SW480 (cell line): ENCODE data around the gene SPTB.
A peak's percentile ranks its signal among the peaks of the same experiment; 100 is the strongest.

Experiments
- DNase-seq: peaks from one replicate; pipeline ENCODE4 v3.0.0-alpha.2; 2016; ENCODE audit warnings: low spot score

Gene SPTB

GRCh38 chr14:64708148-64709004, 171.3 kb downstream of the SPTB start:
- peak; percentile 83 for DNase-seq

DNA sequence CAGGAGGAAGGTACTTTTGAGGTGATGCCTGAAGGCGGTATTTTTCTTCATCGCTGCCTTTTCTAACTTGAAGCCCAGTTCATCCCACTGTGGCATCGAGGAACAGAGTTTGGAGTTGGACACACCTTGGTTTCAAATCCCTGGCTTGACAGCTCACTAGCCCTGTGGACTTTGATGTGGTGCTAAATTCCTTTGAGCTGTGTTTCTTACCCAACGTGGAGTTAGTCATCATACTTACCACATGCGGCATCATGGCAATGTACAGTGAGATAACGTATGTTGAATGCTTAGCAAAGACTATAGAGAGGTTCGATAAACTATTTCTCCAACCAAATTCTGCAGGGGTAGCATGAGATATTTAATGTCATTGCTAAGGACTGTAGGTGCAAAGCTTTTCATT, 172.0 kb downstream of the SPTB start:
- DNase-seq: peak; percentile 97

- no peak for DNase-seq
Observed at GRCh38 chr14:64706593-64707193, 173.0 kb downstream of the SPTB start.

DNA sequence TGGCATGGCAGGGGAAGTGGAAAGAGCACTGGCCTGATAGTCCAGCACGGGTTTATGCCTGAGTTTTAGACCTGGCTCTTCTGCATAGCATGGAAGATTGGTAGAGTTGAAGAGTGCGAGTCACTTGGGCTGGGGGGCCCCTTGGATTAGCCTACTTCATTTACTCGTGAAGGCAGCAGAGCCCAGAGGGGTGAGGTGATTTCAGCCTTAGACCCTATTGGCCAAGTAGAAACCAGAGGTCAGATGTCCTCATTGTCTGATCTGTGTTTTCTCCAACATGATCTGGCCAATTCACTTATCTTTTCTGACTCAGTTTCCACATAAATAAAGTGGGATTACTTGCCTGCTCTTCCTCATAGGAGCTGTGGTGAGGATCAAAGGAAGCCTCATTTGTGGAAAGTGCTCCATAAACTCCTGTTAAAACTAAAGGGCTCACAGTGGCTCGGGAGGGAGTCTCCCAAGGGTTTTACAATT, 173.6 kb downstream of the SPTB start:
- DNase-seq: no peak

DNA sequence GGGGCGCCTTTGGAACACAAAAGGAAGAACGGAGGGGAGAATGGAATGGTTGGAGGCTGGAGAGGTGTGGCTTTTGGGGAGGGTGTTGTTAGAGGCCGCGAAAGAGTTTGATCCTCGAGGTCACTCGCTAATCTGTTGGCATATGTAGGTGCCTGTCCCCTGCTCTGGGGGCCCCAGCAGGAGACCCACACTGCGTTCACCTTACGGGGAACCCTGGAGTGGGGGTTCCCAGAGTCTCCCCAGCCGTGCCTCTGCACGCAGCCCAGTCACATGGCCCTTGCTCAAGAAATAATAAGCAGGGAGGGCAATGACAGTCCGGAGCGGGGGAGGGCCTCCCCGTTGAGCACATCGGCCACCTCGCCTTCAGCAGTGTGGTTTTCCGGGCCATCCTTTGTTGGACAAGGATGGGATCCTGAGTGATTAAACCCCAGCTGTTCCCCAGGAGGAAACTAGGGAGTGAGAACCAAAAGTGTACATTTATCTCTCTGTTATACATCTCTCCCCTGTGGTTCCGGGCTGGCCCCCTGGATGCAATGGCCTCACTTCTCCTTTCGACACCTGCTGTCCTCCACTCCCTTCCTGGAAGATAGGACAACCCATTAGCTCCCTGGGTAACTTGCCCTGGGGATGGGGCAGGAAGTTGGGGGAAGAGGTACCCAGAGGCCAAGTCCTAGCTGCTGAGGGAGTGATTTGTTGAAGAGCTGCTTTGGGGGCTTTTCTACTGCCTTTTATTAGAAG, 174.2 kb downstream of the SPTB start:
- DNase-seq: no peak

DNA sequence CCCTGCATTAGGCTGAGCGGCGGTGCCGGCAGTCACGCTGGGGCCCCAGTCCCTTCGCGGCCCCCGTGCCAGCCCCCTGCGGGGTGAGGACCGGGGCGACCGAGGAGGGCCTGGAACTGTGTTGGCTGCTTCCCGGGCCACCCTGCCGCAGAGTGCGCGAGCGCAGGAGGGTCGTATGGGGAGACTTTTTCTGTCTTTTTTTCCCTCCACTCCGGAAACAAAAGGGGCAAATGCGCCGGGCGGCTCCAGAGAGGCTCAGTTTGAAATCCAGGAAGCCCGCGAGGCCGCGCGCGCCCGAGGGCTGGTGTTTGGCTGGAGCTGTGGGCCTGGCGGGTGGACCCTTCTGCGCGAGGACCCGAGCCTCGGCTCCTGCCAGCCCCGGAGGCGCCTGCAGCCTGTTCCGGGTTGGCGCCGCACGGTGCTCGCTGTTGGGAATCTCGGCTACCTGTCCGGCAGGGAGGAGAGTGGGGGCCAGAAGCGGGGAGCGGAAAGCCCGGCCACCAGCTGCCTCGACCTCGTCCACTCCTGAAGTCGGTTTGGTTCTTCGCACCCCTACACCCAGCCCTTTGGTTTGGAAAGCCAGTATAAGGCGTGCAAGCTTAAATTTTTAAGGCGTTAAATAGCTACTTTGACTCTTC, 174.8 kb downstream of the SPTB start:
- peak; percentile 18 for DNase-seq

GRCh38 chr14:64704143-64704742, 175.5 kb downstream of the SPTB start, which contains the start of gene PLEKHG3:
TSS of gene PLEKHG3 (plus strand) at chr14:64704424. CDS start at chr14:64727632, 23,208 bp downstream.
- DNase-seq: peak; percentile 80

DNA sequence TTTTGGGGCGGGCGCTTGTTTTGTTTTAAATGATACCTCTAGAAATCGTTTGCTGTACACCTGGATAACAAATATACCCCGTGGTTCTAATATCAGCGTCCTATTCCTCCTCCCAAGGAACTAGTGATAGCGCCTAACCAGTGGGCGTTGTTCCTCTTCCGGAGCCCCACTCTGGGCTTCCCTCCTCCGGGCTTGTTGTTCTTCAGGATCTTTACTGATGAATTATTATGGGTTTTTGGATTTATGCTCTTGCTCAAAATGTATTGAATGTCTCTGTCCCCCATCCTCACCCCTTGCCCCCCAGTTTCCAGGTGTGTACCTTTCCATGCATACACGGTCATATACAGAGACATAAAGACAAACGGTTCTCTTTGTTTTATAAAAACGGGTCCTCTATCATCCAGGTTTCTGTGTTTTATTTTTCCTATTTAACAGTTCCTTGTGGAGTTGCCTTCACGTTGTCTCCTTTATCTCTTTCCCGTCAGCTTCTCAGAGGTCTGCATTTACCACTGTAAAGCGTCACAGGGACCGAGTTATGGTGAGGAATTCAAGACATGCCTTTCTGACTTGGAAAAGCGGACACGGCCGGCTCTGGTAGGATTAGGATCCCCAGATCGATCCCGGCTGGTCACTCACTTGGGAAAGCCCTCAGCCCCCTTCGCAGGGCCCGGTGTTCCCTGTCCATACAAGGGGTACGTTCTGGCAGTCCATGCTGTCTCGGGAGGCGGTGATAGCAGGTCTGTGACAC, 176.1 kb downstream of the SPTB start:
- DNase-seq: no peak

DNA sequence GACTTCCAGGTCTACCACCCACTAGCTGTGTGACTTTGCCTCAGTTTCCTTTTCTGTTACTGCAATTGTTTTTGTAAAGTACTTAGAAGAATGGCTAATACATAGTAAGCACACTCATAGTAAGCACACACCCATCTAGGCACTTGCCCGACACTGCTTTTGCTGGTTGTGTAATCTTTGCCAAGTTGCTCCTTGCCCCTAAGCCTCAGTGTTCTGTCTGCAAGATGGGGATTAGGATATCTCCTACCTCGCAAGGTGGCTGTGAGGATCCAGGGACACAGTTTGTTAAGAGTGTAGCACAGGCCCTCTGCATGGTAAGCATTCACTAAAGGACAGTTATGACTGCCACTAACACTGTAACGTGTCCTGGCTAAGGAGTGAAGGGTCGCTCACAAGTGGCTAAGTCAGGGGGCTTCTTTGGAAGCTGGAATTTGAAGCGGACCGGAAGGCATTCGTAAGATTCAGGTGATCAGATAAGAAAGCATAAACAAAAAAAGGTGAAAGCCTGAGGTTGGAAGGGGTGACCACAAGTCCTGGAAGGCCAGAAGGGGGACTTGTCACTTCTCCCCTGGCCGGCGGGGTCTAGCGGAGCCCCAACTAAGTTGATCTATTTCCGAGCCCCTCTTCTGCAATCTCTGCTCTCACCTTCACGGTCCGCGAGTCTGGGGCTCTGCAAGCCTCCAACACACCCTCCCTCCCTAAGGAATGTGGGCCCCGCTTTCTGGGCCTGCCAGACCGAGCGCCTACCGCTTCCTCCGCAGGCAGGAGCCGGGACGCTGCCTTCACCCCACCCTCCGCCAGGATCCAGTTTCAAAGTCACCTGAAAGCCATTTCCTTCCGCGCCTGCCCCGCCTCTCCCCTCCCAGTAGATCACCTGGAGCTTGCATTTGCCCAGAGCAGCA, 177.0 kb downstream of the SPTB start:
- peak; percentile 87 for DNase-seq

DNA sequence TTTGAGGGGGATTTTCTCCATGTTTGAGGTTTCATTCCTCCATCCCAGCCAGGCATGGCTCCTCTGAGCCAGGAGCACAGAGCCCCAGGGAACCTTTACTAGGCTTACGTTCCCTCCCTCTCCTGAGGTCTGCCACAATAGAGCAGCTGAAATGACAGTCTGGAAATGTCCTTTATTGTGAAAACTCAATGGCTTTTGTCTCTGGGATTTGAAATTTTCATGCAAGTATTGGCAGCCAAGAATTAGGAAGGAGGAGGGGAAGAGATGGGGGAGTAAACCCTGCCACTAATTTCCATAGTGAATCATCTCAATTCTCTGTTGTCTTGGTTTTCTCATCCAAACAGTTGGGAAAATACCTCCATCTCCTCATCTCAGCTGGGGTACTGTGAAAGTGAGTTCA, 178.0 kb downstream of the SPTB start:
- no peak for DNase-seq

- no peak for DNase-seq
Observed at GRCh38 chr14:64700894-64701293, 178.8 kb downstream of the SPTB start.

GRCh38 chr14:64700290-64700689, 179.4 kb downstream of the SPTB start:
- no peak for DNase-seq

DNA sequence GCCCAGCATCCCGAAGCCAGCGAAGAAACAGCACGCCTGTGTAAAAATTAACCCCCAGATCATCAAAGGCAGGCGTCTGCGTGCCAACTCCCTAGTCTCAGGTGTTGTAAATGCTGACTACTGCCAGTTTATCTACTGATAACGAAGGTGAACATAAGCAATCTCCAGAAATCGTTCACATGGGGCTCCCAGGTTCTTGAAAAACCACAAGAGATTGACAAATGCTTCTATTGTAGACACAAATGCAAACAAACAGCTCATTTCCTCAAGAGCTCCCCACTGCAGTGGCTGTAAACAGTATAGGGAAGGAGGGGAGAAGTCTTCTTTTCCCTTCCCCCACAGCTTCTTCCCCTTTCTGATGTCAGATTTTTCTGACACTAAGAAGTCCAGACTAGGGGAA, 180.8 kb downstream of the SPTB start:
- no peak for DNase-seq

DNA sequence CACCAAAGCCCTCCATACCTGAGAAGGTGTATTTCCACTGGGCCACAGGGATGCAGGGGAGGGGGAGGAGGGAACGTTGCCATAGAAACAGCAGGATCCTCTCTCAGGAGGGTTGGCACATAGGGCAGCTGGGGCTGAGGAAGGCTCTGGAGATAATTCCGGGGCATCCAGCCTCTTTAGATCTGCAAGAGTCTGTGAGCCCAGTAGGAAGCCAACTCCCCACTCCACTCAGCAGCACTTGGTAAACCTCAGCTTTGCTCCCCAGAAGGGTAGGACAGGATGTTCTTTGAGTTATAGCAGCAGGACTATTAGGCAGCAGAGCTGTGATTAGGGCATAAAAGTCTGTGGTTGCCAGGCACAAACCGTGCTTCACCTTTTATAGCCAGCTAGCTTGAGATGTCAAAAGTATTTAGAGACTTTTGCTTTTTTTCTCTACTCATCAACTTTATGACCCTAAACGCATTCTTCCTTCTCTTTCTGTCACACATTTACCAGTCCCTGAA, 183.3 kb downstream of the SPTB start:
- no peak for DNase-seq
